Fibroblast of skin of left biceps (primary cell): ENCODE data around the gene MPP3.
A peak's percentile ranks its signal among the peaks of the same experiment; 100 is the strongest.
"Not testable (repeated sequence)": the region's sequence is repeated elsewhere in the genome, so short reads cannot be mapped to it uniquely, and the experiment has no call there.

Experiments
- DNase-seq, 2 experiments: peaks; one replicate each; pipeline ENCODE4 v3.0.0-alpha.2; 2013; ENCODE audit warnings: low read depth in 2 of 2

MPP3 gene

GRCh38 chr17:43832976-43833829 is at the start of gene MPP3:
MPP3 (minus strand) TSS chr17:43833146; CDS start chr17:43831906, 1,240 bp downstream.
- peak; percentile 25 to 40 for DNase-seq

- DNase-seq: no peak
Measured at GRCh38 chr17:43881758-43882505, 49.0 kb upstream of the MPP3 start.

GRCh38 chr17:43881181-43881580 is 48.2 kb upstream of the MPP3 start:
- DNase-seq: no peak

- no peak for DNase-seq
Measured at GRCh38 chr17:43880420-43880991, 47.6 kb upstream of the MPP3 start.

- no peak for DNase-seq
Measured at GRCh38 chr17:43879723-43880419, 46.9 kb upstream of the MPP3 start.

- DNase-seq: peak; percentile 72 to 76
Measured at GRCh38 chr17:43878260-43879175, 45.6 kb upstream of the MPP3 start.

GRCh38 chr17:43877451-43878155 is 44.7 kb upstream of the MPP3 start:
- DNase-seq: no peak

GRCh38 chr17:43877031-43877430 is 44.1 kb upstream of the MPP3 start:
- no peak for DNase-seq

GRCh38 chr17:43875476-43876147 is 42.7 kb upstream of the MPP3 start:
- no peak for DNase-seq

GRCh38 chr17:43874293-43874692 is 41.3 kb upstream of the MPP3 start:
- DNase-seq: no peak

GRCh38 chr17:43873815-43874214 is 40.9 kb upstream of the MPP3 start:
- DNase-seq: no peak

- no peak for DNase-seq
Measured at GRCh38 chr17:43873091-43873490, 40.1 kb upstream of the MPP3 start.

GRCh38 chr17:43871946-43872690 is 39.2 kb upstream of the MPP3 start:
- no peak for DNase-seq

- not testable (repeated sequence) for DNase-seq
Measured at GRCh38 chr17:43869031-43869430, 36.1 kb upstream of the MPP3 start.

GRCh38 chr17:43868226-43868994 is 35.5 kb upstream of the MPP3 start:
- DNase-seq: no peak

GRCh38 chr17:43864161-43864984 is 31.4 kb upstream of the MPP3 start:
- DNase-seq: no peak

- DNase-seq: no peak
Measured at GRCh38 chr17:43861960-43862359, 29.0 kb upstream of the MPP3 start.
